Bone marrow (tissue), 2 donors: ENCODE results near the gene CARD18.
"Not testable (repeated sequence)": the region's sequence is repeated elsewhere in the genome, so short reads cannot be mapped to it uniquely, and the experiment has no call there.

Experiments
- DNase-seq, 2 donors: peaks; one replicate each; lab custom pipeline; 2025; lab: John Stamatoyannopoulos, UW

Gene CARD18

GRCh38 chr11:105132716-105133511 is 6.7 kb downstream of the CARD18 start:
- DNase-seq, result no peak

DNA sequence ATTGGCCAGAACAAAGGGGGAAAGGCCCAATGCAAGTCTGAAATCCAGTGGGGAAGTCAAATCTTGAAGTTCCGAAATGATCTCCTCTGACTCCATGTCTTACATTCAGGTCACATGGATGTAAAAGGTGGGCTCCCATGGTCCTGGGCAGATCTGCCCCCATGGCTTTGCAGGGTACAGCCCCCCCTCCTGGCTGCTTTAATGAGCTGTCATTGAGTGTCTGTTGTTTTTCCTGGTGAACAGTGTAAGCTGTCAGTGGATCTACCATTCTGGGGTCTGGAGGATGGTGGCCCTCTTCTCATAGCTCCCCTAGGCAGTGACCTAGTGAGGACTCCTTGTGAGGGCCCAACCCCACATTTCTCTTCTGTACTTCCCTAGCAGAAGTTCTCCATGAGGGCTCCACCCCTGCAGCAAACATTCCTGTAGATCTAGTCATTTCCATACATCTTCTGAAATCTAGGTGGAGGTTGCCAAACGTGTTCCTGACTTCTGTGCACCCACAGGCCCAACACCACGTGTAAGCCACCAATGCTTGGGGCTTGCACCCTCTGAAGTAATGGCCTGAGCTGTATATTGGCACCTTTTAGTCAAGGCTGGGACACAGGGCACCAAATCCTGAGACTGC is 9.3 kb downstream of the CARD18 start:
- DNase-seq, result no peak

DNA sequence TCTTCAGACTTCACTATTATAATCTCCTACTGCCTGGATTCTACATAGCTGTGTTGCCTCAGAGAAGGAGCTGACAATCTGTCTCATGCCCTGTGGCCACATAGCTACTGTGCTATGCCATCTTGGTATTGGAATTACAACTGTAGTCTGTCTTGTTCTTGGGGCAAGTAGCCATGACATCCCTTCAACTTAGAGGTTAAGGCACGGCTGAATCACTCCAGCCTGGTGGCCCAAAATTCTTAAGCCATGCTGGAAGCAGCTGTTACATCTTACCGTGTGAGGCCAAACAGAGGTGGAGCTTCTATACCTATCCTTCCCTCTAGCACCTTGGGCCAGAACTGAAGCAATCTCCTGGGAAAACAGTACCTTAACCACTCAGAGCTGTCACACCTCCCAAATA is 14.8 kb downstream of the CARD18 start:
- DNase-seq, result no peak

GRCh38 chr11:105111145-105111944 is 28.2 kb downstream of the CARD18 start:
- no peak for DNase-seq

DNA sequence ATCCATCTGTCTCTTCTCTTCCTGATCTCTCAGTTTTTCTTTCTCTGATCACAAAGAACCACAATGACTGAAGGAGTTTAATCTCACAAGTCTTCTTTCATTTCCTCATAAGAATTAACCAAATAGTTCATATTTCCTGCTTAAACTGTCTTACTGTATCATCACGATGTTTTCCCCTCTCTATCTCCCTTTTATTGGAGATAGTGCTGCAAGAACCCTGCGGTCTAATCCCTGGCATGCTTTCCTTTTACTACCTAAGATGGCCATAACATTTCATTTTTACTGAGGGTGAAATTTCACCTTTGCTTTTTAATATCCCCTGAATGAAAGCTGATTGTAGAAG is 28.9 kb downstream of the CARD18 start:
- DNase-seq, result peak in 1 of 2 donors; percentile 4

DNA sequence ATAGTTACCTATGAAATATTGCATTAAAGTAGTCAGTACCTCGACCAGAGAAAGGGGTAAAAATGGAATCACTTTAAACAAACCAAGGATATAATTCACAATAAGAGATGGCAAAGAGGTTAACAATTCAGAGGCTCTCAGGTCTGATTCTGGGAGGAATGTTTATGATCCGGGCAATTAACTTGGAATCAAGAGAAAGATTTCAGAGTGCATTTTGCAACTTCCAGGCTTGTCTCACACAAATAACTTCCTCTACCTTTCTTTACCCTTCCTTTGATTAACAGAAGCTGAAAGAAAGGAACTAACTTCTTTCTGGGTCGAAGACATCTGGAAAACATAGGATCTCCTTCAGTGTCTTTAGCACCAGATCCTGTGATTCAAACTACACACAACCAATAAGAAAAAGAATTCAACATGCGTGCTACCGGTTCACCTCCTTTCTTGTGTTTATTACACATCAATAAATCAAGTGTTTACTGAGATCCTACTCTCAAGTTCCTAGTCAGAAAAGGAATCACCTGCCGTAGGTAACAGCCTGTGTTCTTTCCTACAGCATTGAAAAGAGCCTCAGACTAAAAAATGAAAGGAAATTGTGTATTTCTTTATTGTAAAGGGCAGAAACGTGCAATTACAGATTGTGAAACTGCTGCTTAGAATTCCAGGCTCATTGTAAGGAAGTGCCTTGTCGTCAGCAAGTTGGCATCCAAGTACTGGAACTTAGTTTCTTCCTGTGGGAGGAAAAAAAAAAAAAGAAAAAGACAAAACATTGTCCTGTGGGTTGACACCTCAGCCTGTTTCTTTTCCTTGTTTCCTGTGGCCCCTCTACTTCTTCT is 29.5 kb downstream of the CARD18 start:
- no peak for DNase-seq

DNA sequence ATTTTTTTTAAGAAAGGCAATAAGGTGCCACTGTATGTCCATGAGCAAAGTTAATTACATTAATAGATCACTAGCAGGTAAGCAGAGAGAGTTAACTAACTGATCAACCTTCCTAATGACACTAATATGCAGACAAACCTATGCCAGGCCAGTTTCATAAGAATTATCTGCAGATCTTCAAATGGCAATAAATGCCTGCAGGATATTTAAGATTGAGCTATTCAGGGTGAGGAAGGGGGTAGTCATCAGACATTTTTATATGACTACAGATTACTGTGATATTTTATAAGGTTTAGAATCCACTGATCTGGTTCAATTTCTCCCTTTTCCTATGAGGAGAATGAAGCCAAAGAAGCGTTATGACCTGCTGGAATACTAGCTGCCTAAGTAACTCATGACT is 30.2 kb downstream of the CARD18 start:
- DNase-seq, result no peak

- no peak for DNase-seq
Measured at GRCh38 chr11:105108247-105108646, 31.3 kb downstream of the CARD18 start.

GRCh38 chr11:105107226-105107825 is 32.2 kb downstream of the CARD18 start:
- DNase-seq, result not testable (repeated sequence)

GRCh38 chr11:105106140-105106539 is 33.4 kb downstream of the CARD18 start:
- no peak for DNase-seq

GRCh38 chr11:105104292-105104691 is 35.3 kb downstream of the CARD18 start:
- DNase-seq, result no peak

DNA sequence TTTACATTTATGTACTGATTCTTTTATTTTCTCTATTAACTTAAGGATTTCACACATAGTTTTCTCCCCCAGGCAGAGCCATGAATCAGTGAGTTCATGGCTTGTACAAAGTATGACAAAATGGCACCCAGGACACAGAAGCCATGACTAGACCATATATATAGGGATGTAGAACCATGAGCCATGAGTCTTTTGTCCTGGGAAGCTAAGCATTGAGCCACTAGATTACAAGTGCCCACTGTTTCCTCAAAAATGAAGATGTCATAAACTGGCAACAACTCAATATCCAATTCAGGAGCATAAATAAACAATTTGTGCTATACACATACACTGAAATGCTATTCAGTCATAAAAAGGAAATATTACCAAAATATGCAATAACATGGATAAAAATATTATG is 36.2 kb downstream of the CARD18 start:
- DNase-seq, result no peak

DNA sequence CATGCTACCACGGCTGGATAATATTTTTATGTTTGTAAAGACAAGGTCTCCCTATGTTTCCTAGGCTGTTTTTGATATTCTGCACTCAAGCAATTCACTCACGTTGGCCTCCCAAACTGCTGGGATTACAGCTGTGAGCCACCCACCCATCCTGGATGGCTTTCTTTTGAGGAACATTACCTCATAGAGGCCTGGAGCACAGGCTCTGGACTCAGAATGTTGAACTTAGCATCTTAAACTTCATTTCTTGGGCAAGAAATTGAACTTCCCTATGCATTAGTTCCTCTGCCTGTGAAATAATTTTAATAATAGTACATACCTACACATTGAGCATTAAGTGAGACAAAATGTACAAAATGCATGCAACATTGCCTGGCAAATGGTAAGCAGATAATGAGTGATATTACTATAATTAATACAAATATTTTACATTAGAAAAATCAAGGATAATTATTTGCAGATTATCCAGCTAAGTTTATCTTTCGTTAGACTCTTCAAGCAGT is 37.4 kb downstream of the CARD18 start:
- DNase-seq, result not testable (repeated sequence)

GRCh38 chr11:105100981-105101630 is 38.5 kb downstream of the CARD18 start:
- DNase-seq, result no peak

DNA sequence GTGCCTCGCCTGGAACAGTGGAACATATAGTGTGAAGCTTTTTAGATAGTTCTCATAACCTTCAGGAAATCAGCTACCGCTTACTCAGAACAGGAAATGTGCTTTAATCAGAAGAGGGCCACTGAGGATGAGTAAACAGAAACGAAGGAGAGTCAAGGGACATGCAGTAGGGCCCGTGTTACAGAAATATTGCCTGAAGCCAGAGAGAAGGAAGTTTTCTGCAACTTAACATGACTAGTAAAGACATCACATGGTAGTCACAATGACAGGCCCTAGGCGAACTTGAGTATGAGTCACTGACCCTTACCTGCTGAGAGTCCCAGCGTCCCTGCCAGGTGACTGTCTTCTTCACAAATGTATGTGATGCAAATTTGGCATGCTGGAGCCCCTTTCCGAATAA is 39.4 kb downstream of the CARD18 start:
- peak; percentile 12 to 80 for DNase-seq

GRCh38 chr11:105099594-105099993 is 40.0 kb downstream of the CARD18 start:
- not testable (repeated sequence) for DNase-seq

GRCh38 chr11:105092256-105093239 is 47.0 kb downstream of the CARD18 start:
- DNase-seq, result no peak
